ENCODE measurements around the gene INPP1.
A peak's percentile ranks its signal among the peaks of the same experiment; 100 is the strongest.

The INPP1 gene

GRCh38 chr2:190318514-190318913 lies 24.9 kb upstream of the INPP1 start:
- peak overlapping the region; percentile 84 for H3K4me3 ChIP-seq (ENCODE audit: low read length)
- no peaks in the 10 kb centered on the region for H3K9me3 ChIP-seq (ENCODE audit: control insufficient read depth, insufficient read depth, low read length)
- H4K20me1 ChIP-seq (ENCODE audit: control insufficient read depth, insufficient read depth, low read depth, low read length) = no peaks in the 10 kb centered on the region
- H3F3A ChIP-seq (ENCODE audit: control insufficient read depth, insufficient read depth) = peaks cover 19% of the 10 kb centered on the region
- H3K27ac ChIP-seq (ENCODE audit: low read depth, low read length) = no peak overlapping the region
- peaks cover 4% of the 10 kb centered on the region; the same call in 1 of the 2 replicates for H3K36me3 ChIP-seq (ENCODE audit: control insufficient read depth, low read length)
- H3K27me3 ChIP-seq (ENCODE audit: control insufficient read depth, low read length) = no peaks in the 10 kb centered on the region
- H3K79me2 ChIP-seq (ENCODE audit: control insufficient read depth, low read length) = peaks cover 39% of the 10 kb centered on the region
- TF ChIP-seq EZH2phosphoT487 (IDR thresholded peaks at IDR 0.05; ENCODE audit: borderline replicate concordance, low read length) (no peak), CTCF (IDR thresholded peaks at IDR 0.05; ENCODE audit: low read depth, low read length, poor library complexity, severe bottlenecking) (no peak)
- H3K4me1 ChIP-seq (ENCODE audit: control insufficient read depth, low read length) = peaks cover 54% of the 10 kb centered on the region
- no peaks in the 10 kb centered on the region for H3K9me2 ChIP-seq (replicated peaks; ENCODE audit: control insufficient read depth, low read length)
- H3K4me2 ChIP-seq (ENCODE audit: low read length) = peak overlapping the region; percentile 92

DNA sequence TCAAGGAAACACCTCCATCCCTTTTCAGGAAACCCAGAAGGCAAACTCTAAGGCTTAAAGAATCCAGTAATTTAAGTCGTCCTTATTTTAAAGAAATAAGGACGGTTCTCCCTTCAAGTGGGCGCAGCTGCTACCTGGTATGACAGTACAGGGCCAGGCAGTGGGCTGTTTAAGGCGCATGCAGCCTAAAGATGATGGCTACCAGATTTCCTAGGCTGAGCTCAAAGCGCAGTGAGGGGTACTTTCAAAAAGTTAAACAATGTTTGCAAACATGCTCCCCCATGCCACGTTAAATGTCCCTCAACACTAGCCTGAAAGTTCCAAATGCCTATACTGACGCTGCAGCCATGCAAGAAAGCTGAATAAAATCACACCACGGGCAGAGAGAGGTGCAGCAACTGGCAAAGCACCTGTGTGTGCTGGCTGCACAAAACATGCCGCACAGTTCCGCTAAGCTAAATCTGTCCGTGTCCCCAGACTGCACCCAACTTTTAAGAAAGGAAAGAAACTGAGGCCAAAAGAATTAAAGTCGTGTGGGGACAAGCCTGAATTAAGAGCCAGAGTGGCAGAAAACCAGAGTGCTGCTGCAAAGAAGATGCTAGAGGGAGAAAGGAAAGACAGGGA lies 24.3 kb upstream of the INPP1 start:
- Histone ChIP-seq H3K9me2 (replicated peaks; ENCODE audit: control insufficient read depth, low read length) (no peaks in the 10 kb centered on the region), H3K79me2 (ENCODE audit: control insufficient read depth, low read length) (peaks cover 37% of the 10 kb centered on the region), H3K4me3 (ENCODE audit: low read length) (peak overlapping the region; percentile 84), H3K27me3 (ENCODE audit: control insufficient read depth, low read length) (no peaks in the 10 kb centered on the region), H3K4me1 (ENCODE audit: control insufficient read depth, low read length) (peaks cover 54% of the 10 kb centered on the region), H3K36me3 (ENCODE audit: control insufficient read depth, low read length) (peaks cover 4% of the 10 kb centered on the region; the same call in 1 of the 2 replicates), H3K27ac (ENCODE audit: low read depth, low read length) (peak overlapping the region; percentile 41), H3F3A (ENCODE audit: control insufficient read depth, insufficient read depth) (peaks cover 19% of the 10 kb centered on the region), H3K9me3 (ENCODE audit: control insufficient read depth, insufficient read depth, low read length) (no peaks in the 10 kb centered on the region), H4K20me1 (ENCODE audit: control insufficient read depth, insufficient read depth, low read depth, low read length) (no peaks in the 10 kb centered on the region), H3K4me2 (ENCODE audit: low read length) (peak overlapping the region; percentile 92)
- TF ChIP-seq CTCF (IDR thresholded peaks at IDR 0.05; ENCODE audit: low read depth, low read length, poor library complexity, severe bottlenecking) = no peak
- no peak for TF ChIP-seq EZH2phosphoT487 (IDR thresholded peaks at IDR 0.05; ENCODE audit: borderline replicate concordance, low read length)

DNA sequence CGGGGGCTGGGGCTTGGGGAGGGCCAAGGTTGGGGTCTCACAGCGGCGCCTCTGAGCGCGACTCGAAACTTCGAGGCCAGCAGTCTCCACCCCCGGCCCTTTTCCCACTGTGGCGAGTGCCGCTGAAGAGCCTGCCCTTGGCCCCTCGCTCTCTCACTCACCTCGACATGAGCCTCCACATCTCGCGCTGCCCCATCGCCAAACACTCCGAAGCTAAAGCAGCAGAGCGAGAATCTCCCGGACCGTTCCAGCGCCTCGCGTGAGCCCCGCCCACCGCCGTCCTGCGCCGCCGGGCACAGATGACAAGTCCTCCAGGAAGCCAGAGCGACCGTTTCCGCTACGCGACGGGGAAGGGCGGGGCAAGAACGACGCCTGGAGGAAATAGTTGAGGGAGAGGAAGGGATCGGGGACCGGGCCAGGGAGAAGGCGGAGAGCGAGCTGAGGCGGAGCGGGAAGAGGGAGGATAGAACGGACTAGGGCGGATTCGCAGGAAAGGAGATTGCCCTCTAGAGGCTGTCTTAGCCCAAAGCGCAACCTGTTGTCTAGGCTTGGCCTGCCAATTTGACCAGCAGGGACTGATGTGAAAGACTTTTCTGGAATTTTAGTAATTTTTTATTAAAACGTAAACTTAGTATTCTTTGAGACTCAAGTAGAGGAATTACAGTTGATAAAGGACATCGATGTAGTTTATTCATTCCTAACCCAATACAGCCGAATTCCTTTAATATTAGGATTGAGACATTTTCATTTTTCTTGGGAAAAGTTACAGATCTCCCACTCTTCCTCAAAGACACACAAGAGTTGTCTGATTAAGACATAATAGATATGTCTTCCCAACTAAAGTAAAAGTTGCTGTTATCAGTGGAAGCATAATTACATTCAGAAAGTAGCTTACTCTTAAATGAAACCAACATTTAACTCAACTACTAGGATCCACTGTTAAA lies 23.6 kb upstream of the INPP1 start, which contains the start of gene HIBCH:
Gene HIBCH (minus strand): TSS at position 272 of the 944 bp plus-strand sequence. CDS start 76 bp downstream, at position 196.
- H3K4me3 ChIP-seq (ENCODE audit: low read length) = peak within 1 kb of the TSS; percentile 84
- TF ChIP-seq CTCF (IDR thresholded peaks at IDR 0.05; ENCODE audit: low read depth, low read length, poor library complexity, severe bottlenecking) (peak; percentile 72), EZH2phosphoT487 (IDR thresholded peaks at IDR 0.05; ENCODE audit: borderline replicate concordance, low read length) (no peak)
- H3K79me2 ChIP-seq (ENCODE audit: control insufficient read depth, low read length) = peaks cover 37% of the 10 kb centered on the region
- H3K4me2 ChIP-seq (ENCODE audit: low read length) = peak within 1 kb of the TSS; percentile 92
- H3K27ac ChIP-seq (ENCODE audit: low read depth, low read length) = peak within 1 kb of the TSS; percentile 41
- H3K27me3 ChIP-seq (ENCODE audit: control insufficient read depth, low read length) = no peaks in the 10 kb centered on the region
- H3K9me2 ChIP-seq (replicated peaks; ENCODE audit: control insufficient read depth, low read length) = no peaks in the 10 kb centered on the region
- peaks cover 4% of the 10 kb centered on the region; the same call in 1 of the 2 replicates for H3K36me3 ChIP-seq (ENCODE audit: control insufficient read depth, low read length)
- peaks cover 19% of the 10 kb centered on the region for H3F3A ChIP-seq (ENCODE audit: control insufficient read depth, insufficient read depth)
- no peaks in the 10 kb centered on the region for H3K9me3 ChIP-seq (ENCODE audit: control insufficient read depth, insufficient read depth, low read length)
- no peaks in the 10 kb centered on the region for H4K20me1 ChIP-seq (ENCODE audit: control insufficient read depth, insufficient read depth, low read depth, low read length)
- peaks cover 54% of the 10 kb centered on the region for H3K4me1 ChIP-seq (ENCODE audit: control insufficient read depth, low read length)

Data from DOHH2 (cell line).